ENCODE measurements around the gene KIAA0753.

KIAA0753 gene

DNA sequence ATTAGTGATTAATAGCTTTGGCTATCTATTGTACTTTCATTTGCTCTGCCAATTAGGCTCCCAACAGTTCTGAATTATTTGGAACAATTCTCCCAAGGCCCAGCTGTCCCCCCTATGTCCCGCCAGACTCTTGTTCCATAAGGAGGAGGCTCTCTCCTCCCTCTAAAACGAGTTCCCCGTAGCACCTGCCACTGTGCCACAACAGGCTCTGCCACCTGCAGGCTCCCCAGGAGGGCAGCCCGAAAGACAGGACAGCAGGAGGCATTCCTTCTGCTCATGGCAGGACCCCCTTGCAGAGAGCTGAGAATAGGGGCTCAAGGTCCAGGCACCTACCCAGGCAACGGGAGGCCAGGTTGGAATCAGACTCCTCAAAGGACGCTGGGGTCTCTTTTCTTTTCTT is 93.2 kb downstream of the KIAA0753 start:
- no peak for DNase-seq (ENCODE audit: low spot score)

DNA sequence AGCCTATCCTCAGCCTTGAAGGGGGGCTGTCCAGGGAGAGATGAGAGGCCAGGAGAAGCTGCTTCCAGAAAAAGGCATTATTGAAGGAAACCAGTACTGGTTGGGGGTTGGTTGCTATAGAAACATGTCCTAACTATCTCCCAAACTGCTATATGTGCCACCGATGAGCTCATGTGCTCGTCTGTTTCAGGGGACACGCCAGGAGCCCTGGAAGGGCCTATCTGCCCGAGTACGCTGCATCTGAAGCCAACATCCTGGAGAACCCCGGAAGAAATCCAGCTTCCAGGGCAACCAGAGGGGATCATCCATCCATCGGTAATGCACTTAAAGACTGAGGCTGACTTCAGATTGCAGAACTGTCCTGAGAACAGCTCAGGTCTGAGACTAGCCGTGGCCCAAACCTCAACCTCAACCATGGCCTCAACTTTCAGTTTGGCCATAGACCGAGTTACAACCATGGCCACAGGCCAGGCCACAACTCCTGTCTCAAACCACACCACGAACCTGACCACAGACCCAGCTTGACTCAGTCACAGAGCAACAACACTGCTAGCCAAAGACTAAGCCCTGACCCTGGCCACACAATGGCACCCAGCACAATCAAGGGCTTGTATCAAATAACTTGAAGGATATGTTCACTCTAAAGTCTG is 94.3 kb downstream of the KIAA0753 start:
- DNase-seq (ENCODE audit: low spot score), result peak; percentile 60

DNA sequence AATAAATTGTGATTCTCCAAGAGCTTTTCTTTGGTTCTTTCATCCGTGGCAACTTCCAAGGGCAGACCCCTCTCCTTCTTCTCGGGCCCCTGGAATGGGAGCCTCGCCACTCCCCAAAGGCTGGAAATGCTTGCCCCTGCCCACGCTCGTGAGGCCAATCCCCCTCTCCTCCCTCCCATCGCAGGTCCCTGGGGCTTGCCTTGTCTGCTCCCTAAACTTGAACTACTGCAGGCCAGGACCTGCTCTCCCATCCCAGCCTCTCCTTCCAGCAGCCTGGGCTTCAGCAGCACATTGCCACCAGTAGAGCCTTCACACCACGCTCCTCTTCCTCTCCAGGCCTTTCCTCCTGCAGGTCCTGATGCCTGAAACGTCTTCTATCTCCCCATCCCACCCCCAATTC is 95.2 kb downstream of the KIAA0753 start:
- no peak for DNase-seq (ENCODE audit: low spot score)

DNA sequence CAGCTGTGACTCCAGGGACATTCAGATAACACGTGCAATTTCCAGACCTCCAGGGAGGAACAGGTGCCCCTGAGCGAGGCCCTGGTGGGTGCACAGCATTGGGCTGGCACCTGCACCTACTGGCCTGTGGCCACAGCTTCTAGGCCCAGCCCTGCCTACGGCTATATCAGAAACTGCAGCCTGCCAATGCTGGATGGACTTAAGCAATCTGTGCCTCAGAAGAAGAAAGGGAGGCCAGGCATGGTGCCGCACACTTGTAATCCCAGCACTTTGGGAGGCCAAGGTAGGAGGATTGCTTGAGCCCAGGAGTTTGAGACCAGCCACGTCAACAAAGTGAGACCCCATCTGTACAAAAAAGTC is 96.5 kb downstream of the KIAA0753 start:
- DNase-seq (ENCODE audit: low spot score), result no peak

GRCh38 chr17:6543079-6544010 is 97.2 kb downstream of the KIAA0753 start:
- no peak for DNase-seq (ENCODE audit: low spot score)

DNA sequence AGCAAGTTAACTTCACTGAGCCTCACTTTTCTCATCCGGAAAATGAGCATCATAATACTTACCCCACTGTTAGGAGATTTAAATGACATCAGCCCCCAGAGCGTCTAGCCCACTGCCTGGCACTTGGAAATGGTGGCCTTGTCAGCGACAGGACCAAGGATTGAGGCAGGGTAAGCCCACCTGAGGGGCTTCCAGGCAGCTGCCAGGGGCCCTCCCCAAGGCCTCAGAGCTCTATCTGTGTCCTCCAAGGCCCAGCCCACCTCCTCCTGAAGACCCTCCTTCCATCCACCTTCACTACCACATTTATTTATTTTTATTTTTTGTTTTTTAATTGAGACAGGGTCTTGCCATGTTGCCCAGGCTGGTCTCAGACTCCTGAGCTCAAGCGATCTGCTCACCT is 97.9 kb downstream of the KIAA0753 start:
- DNase-seq (ENCODE audit: low spot score), result no peak

DNA sequence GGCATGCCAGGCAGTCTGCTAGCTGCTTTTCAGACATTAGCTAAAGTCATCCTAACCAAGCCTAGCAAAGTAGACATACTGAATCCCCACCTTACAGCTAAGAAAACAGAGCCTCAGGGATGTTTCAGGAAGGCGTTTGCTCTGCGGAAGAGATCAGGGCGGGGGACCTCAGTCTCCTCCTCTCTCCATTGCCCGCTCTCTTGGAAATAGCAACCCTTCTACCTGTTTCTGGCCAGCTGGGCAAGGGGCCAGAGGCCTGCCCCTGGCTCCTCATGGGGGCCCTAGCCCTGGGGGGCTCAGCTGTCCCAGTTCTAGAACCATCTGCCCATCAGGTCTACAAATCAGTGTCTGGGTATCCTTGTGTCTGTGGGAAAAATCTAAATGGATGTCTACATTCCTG is 98.6 kb downstream of the KIAA0753 start:
- no peak for DNase-seq (ENCODE audit: low spot score)

- no peak for DNase-seq (ENCODE audit: low spot score)
Measured at GRCh38 chr17:6539871-6540270, 100.6 kb downstream of the KIAA0753 start.

- DNase-seq (ENCODE audit: low spot score), result no peak
Measured at GRCh38 chr17:6536566-6537065, 103.9 kb downstream of the KIAA0753 start.

DNA sequence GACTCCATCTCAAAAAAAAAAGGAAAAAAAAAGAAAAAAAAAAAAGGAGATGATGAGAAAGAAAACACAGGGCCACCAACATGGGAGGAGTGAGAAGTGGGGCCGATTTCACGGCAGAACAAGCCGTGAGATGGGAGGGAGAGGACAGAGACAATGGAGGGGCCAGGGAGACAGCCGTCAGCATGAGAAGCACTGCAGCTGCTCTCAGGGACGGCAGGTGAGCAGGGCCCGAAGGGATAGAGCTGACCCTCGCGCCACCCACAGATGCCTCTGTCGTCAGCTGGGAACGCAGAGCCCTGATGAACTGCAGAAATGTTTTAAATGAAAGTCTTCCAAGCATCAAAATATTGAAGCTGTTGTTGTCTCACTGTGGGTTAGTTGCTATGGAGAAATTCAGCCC is 104.5 kb downstream of the KIAA0753 start:
- DNase-seq (ENCODE audit: low spot score), result no peak

DNA sequence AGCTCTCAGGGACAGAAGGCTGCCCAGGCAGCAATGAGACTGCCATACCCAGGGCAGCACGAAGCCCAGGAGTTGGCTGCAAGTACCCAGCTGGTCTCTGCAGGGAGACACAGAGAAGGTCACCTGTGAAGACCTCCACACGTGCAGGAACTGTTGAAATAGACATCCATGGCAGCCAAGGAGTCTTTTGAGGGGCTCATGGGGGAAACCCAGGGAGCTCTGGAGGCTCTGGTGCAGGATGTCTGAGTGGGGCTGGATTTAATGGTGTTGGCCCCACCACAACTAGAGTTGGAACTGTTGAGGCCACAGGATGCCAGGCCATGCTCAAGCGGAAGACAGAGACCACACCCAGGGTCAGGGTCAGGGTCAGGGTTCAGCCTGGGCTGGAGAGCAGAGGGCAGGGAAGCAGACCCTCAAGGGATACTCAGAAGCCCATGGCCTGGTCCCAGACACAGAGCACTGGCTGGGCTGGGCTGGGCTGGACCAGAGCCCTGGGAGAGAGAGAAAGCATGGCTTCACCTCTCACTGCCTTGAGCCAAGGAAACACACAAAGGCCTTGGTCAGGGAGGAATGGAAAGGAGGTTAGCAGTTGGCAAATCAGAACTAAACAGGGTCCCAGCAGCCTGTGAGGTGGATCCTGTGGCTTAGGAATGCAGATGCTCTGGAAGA is 105.5 kb downstream of the KIAA0753 start:
- no peak for DNase-seq (ENCODE audit: low spot score)

DNA sequence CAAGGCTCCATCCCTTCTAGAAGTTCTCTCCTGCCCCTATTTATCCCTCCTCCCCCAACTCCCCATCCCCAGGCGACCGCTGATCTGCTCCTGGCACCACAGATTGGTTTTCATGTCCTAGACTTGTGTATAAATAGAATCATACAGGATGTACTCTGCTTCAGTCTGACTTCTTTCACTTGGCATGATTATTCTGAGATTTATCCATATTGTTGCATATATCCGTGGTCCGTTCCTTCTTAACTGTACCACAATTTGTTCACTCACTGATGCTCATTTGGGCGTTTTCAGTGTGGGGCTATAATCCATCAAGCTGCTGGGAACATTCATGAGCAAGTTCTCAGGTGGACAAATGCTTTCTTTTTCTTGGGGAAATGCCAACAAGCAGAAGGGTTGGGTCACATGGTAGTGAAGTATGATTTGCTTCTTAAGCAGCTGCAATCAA is 108.0 kb downstream of the KIAA0753 start:
- DNase-seq (ENCODE audit: low spot score), result no peak

- no peak for DNase-seq (ENCODE audit: low spot score)
Measured at GRCh38 chr17:6531575-6531974, 108.9 kb downstream of the KIAA0753 start.

DNA sequence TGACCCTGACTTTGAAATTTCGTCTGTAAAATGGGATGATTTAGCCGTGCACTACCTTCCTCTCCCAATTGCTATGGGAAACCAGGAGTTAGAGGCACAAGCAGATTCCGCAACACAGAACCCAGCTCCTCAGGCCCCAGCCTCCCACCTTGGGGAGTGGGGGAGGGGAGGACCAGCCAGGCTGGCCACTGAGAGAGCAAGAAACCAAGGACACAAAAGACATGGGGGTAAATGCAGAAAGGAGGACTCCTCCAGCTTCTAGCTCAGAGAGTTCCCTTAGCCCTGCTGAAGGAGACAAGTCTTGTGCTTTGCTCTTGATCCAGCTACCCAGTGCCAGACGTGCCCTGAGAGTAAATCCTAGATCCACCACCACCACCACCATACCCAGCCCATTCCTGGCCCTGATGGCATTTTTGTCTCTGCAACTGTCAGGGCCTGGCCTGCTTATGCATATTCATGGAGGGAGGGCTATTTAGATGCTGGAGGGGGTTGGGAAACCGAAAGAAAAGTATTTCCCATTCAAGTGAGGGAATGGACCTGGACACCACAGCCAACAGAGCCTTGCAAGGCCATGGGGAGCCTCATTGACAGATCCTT is 110.1 kb downstream of the KIAA0753 start:
- DNase-seq (ENCODE audit: low spot score), result no peak

DNA sequence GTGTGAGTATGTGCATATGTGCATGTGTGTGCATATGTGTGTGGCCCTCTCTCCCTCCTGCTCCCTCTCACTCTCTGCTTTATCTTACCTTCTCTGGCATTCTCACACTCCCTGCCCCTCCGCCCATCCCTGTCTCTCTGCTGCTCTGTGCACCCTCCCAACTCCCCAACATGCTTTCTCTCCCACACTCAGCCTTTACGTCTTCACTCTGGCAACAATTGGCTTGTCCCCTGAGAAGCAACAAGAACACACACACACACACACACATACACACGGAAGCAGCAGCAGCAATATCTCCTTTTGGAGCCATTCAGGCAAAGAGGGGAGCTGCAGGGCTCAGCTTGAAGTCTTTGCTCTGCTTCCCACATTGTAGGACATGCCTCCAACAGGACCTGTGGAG is 112.0 kb downstream of the KIAA0753 start:
- no peak for DNase-seq (ENCODE audit: low spot score)

Measured in kidney tubule cell (primary cell).